ENCODE measurements around the gene SRM. TPM values are rescaled to one million over a fixed set of nuclear protein-coding genes. Genes with fewer than 3 reads are reported as not detected.
"Not testable (repeated sequence)": the region's sequence is repeated elsewhere in the genome, so short reads cannot be mapped to it uniquely, and the experiment has no call there.

SRM gene
- total RNA-seq, 1 experiment from 2014 or later = 26.6 TPM

DNA sequence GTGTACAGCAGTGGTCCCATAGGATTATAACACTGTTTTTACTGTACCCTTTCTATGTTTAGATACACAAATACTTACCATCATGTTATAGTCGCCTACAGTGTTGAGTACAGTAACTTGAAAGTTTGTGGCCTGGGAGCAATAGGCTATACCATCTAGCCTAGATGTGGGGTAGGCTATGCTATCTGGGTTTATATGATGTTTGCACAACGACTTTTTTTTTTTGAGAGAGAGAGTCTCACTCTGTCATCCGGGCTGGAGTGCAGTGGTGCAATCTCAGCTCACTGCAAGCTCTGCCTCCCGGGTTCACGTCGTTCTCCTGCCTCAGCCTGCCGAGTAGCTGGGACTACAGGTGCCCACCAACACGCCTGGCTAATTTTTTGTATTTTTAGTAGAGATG, 40.5 kb downstream of the SRM start:
- DNase-seq (ENCODE audit: low read depth) = not testable (repeated sequence)

DNA sequence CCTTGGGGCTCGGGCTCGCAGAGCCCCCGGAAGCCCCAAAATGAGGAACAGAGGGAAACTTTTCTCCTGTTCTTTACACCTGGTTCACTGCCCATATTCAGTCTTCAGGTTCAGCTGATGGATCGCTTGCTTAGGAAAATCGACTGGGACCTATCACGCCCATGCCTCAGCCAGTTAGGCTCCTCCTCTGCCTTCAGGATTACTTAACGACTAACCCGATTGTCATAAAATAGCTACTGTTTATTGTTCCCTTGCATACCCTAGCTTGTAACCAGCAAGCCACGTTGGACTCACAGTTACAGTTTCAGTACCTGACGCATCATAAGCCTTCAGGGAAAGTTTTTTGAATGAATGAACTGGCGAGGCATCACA, 46.7 kb downstream of the SRM start:
- no peak for DNase-seq (ENCODE audit: low read depth)

DNA sequence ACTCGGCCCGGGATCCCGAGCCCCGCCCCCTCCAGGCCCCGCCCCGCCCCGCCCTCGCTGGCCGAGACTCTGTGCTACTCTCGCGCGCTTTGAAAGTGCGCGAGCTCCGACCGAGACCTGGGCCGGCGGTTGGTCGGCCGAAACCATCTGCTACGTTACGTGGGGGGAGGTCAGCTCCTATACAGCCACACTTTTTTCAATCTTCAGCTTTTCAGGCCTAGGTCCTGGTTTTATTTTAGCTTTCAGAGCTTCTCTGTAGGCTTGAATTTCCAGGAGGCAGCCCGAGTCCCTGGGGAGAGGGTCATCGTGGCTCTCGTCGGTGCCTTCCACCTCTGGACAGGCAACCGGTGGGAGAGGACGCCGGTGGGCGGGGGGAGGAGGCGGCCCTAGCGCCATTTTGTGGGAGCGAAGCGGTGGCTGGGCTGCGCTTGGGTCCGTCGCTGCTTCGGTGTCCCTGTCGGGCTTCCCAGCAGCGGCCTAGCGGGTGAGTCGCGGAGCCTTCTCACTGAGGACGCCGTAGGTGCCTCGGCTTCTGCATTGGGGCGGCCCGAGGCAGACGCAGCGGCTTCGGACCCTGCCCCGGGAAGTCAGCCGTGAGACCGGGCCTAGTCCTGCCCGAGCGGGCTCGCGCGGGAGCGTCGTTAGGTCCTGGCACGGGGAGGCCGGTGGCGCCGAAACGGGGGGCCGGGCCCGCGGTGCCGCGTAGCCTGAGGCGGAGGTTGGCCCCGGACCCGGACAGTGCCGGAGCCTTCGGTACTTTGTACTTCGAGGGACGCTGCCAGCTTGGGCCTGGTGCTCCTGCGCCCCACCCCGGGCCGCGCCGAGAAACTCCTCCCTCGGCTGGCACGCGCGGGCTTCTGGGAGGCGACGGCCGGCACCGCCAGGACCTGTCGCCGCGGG, 47.3 kb downstream of the SRM start, which contains the start of gene TARDBP:
TARDBP (plus strand) TSS at position 395 of the 900 bp plus-strand sequence. CDS start 1,074 bp downstream, outside the sequence.
- peak; percentile 94 for DNase-seq (ENCODE audit: low read depth)

Other genes starting within 250 kb of the SRM start
- gene TARDBP, start 47.4 kb downstream of the SRM start, total RNA-seq (2014; rRNA removed; shearing (Covaris generic)) = 102 and 107 TPM in 2 replicates
- not detected in 2 replicates for gene MASP2, start 12.8 kb downstream of the SRM start, total RNA-seq (2014; rRNA removed; shearing (Covaris generic))
- 69.1 and 71.2 TPM in 2 replicates for gene EXOSC10, start 39.9 kb upstream of the SRM start, total RNA-seq (2014; rRNA removed; shearing (Covaris generic))
- gene ANGPTL7, start 129.3 kb upstream of the SRM start, total RNA-seq (2014; rRNA removed; shearing (Covaris generic)) = not detected in 2 replicates
- 34.8 and 42.5 TPM in 2 replicates for gene MTOR, start 202.5 kb upstream of the SRM start, total RNA-seq (2014; rRNA removed; shearing (Covaris generic))
- 13.8 and 15.3 TPM in 2 replicates for gene UBIAD1, start 213.2 kb upstream of the SRM start, total RNA-seq (2014; rRNA removed; shearing (Covaris generic))